GM20000 (cell line): Measurements from ENCODE around the gene VILL.

Experiments
- DNase-seq: peaks from one replicate; pipeline ENCODE4 v3.0.0; 2012; ENCODE audit warnings: low spot score
- CTCF ChIP-seq: IDR thresholded peaks from 2 replicates; pipeline ENCODE4 v1.5.1; 2012; ENCODE audit warnings: mild to moderate bottlenecking, control low read depth; ENCODE audit errors: extremely low read depth, missing control alignments

VILL gene

GRCh38 chr3:37980462-37981347, 9.9 kb upstream of the VILL start:
- TF ChIP-seq CTCF: no peak
- no peak for DNase-seq

- no peak for DNase-seq
- TF ChIP-seq CTCF: no peak
These were observed 9.3 kb upstream of the VILL start for GRCh38 chr3:37981348-37981664.

GRCh38 chr3:37982331-37982730, 8.3 kb upstream of the VILL start:
- no peak for TF ChIP-seq CTCF
- no peak for DNase-seq

GRCh38 chr3:37984051-37984450, 6.5 kb upstream of the VILL start:
- no peak for TF ChIP-seq CTCF
- no peak for DNase-seq

DNA sequence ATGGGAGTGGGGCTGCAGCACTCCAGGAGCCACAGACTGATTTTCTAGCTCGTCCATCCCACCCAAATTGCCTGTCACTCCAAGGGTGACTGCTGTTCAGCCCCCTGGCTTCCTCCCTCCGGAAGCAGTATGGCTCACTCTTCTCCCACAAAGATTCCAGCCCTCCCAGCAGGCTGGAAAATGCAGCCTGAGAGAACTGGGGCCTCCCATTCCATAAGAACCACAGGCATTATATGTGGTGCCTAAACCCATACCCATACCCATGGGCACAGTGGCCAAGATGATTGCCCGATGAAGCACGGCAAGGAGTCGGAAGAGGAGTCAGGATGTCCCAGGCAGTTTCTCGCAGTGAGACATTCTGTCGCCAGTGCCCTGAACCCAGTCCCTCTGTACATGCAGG, 6.0 kb upstream of the VILL start:
- TF ChIP-seq CTCF: no peak
- DNase-seq: no peak

DNA sequence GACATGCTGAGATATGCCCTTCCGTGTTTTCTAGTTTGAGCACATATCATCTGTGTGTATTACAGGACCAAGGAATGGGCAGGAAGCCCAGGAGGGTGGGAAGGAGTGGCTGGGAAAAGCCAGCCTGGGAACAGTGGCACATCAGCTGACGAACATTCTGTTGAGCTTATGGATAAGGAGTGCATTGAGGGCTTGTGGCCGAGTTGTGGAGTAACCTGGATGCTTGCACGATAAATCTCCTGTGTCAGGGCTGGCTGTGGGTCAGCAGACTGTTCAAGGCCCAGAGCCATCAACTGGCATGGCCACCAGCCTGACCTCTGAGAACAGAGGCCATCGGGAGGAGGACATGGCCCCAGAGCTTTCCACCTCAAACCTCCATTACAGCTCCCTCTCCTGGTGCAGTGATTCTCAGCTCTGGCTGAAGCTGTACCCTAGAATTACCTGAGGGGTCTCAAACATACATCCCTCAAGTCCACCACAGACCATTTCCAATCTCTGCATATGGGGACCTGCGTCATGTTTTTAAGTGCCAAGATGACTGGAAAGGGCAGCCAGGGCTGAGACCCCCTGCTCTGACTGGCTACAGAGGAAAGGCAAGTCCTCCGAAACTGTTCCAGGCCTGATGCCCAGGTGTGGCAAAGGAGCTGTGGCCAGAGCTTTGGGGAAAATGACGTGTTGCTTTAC, 4.8 kb upstream of the VILL start:
- no peak for TF ChIP-seq CTCF
- no peak for DNase-seq
